Measurements from ENCODE around the gene CHST2. TPM values are rescaled to one million over a fixed set of nuclear protein-coding genes. Genes with fewer than 3 reads are reported as not detected.
A peak's percentile ranks its signal among the peaks of the same experiment; 100 is the strongest.

The CHST2 gene
- total and polyA plus RNA-seq, 2 donors (not counting 3 experiments of a cell fraction or from before 2014, with no cell fraction given) = 4.3 to 6.5 TPM

GRCh38 chr3:143167969-143168854, 48.6 kb downstream of the CHST2 start:
- no peaks in the 10 kb centered on the region for H4K20me1 ChIP-seq (replicated peaks; ENCODE audit: control insufficient read depth, extremely low read depth, insufficient read depth, low read length)
- no peak overlapping the region for H3K4me3 ChIP-seq (replicated peaks in 1 of 3; ENCODE audit: insufficient read depth in 1 of 3, low read depth in 1 of 3, low read length in 3 of 3)
- H3K27ac ChIP-seq (ENCODE audit: insufficient read depth, low read depth, low read length) = no peak overlapping the region
- no peaks in the 10 kb centered on the region for H3K79me2 ChIP-seq (ENCODE audit: control insufficient read depth, insufficient read depth, low read length)
- H3K9ac ChIP-seq (replicated peaks; ENCODE audit: extremely low read depth, insufficient read depth, low read length) = no peak overlapping the region
- TF ChIP-seq POLR2AphosphoS5 (IDR thresholded peaks at IDR 0.05; ENCODE audit: insufficient read depth, low read depth, low read length) (no peak), JUN (IDR thresholded peaks at IDR 0.05; ENCODE audit: borderline replicate concordance, insufficient read depth, insufficient read length, low read depth) (peak; percentile 32), MAX (IDR thresholded peaks at IDR 0.05; ENCODE audit: insufficient read depth, insufficient read length) (no peak), GATA2 (IDR thresholded peaks at IDR 0.05; ENCODE audit: insufficient read depth, insufficient read length, low read depth, low read length) (peak; percentile 71), FOS (IDR thresholded peaks at IDR 0.05; ENCODE audit: borderline replicate concordance, insufficient read depth, low read length) (peak; percentile 31)
- intact Hi-C loops (cut with micrococcal nuclease) (no loop called here), dilution Hi-C loops (cut with MboI; ENCODE audit: extremely low pct_ligation_motif_present, low sequenced_read_pairs) (no loop called here)
- H3K27me3 ChIP-seq (ENCODE audit: control insufficient read depth in 2 of 2, insufficient read depth in 2 of 2, low read length in 2 of 2) = no peaks in the 10 kb centered on the region
- H3K4me1 ChIP-seq (ENCODE audit: control insufficient read depth, extremely low read depth, insufficient read depth, low read length) = peaks cover 25% of the 10 kb centered on the region
- H3K4me2 ChIP-seq (ENCODE audit: insufficient read depth, low read length) = peak overlapping the region; percentile 12
- peak; percentile 47 for DNase-seq (ENCODE audit: low read depth, low spot score)
- no TSS peak for BruUV-seq (replicated peaks)
- CTCF ChIA-PET = interaction anchor here (0.6 to 1.3 kb wide), 6 partner anchors 9 to 506 kb away, joined by 3 to 4 read pairs (median 3); no protein-coding TSS in a partner anchor
- H3K9me1 ChIP-seq (replicated peaks; ENCODE audit: control insufficient read depth, extremely low read depth, insufficient read depth, low read length) = no peaks in the 10 kb centered on the region
- H2AFZ ChIP-seq (ENCODE audit: low read depth, low read length) = no peak overlapping the region
- H3K9me3 ChIP-seq (replicated peaks; ENCODE audit: control insufficient read depth, insufficient read depth, low read length) = no peaks in the 10 kb centered on the region
- no peaks in the 10 kb centered on the region for H3K36me3 ChIP-seq (ENCODE audit: control insufficient read depth in 2 of 2, extremely low read depth in 1 of 2, insufficient read depth in 2 of 2, low read length in 2 of 2)
- FAIRE-seq = no peak
- POLR2A ChIA-PET = interaction anchor here (0.6 kb wide), 1 partner anchor 155 kb away, joined by 3 read pairs; no protein-coding TSS in a partner anchor

- ChIA-PET CTCF (interaction anchor here (0.9 to 1.3 kb wide), 4 partner anchors 19 to 506 kb away, joined by 3 to 4 read pairs (median 3); no protein-coding TSS in a partner anchor), POLR2A (interaction anchor here (0.6 kb wide), 1 partner anchor 155 kb away, joined by 3 read pairs; no protein-coding TSS in a partner anchor)
- Histone ChIP-seq H2AFZ (ENCODE audit: low read depth, low read length) (no peak overlapping the region), H3K4me3 (replicated peaks in 1 of 3; ENCODE audit: insufficient read depth in 1 of 3, low read depth in 1 of 3, low read length in 3 of 3) (no peak overlapping the region), H3K9me3 (replicated peaks; ENCODE audit: control insufficient read depth, insufficient read depth, low read length) (no peaks in the 10 kb centered on the region), H3K27me3 (ENCODE audit: control insufficient read depth in 2 of 2, insufficient read depth in 2 of 2, low read length in 2 of 2) (no peaks in the 10 kb centered on the region), H3K4me1 (ENCODE audit: control insufficient read depth, extremely low read depth, insufficient read depth, low read length) (peaks cover 23% of the 10 kb centered on the region), H3K79me2 (ENCODE audit: control insufficient read depth, insufficient read depth, low read length) (no peaks in the 10 kb centered on the region), H3K4me2 (ENCODE audit: insufficient read depth, low read length) (no peak overlapping the region), H4K20me1 (replicated peaks; ENCODE audit: control insufficient read depth, extremely low read depth, insufficient read depth, low read length) (no peaks in the 10 kb centered on the region), H3K27ac (ENCODE audit: insufficient read depth, low read depth, low read length) (no peak overlapping the region), H3K9me1 (replicated peaks; ENCODE audit: control insufficient read depth, extremely low read depth, insufficient read depth, low read length) (no peaks in the 10 kb centered on the region), H3K36me3 (ENCODE audit: control insufficient read depth in 2 of 2, extremely low read depth in 1 of 2, insufficient read depth in 2 of 2, low read length in 2 of 2) (no peaks in the 10 kb centered on the region), H3K9ac (replicated peaks; ENCODE audit: extremely low read depth, insufficient read depth, low read length) (no peak overlapping the region)
- dilution Hi-C loops (cut with MboI; ENCODE audit: extremely low pct_ligation_motif_present, low sequenced_read_pairs) (no loop called here), intact Hi-C loops (cut with micrococcal nuclease) (no loop called here)
- DNase-seq (ENCODE audit: low read depth, low spot score) (no peak), FAIRE-seq (no peak)
- BruUV-seq (replicated peaks) = no TSS peak
- TF ChIP-seq POLR2A (IDR thresholded peaks at IDR 0.05; ENCODE audit: low read depth, low read length) (no peak), FOS (IDR thresholded peaks at IDR 0.05; ENCODE audit: borderline replicate concordance, insufficient read depth, low read length) (no peak), MYC (IDR thresholded peaks at IDR 0.05; ENCODE audit: low read depth, low read length) (no peak)
These were observed 49.3 kb downstream of the CHST2 start for GRCh38 chr3:143168855-143169192.

Measured in endothelial cell of umbilical vein (primary cell).